CD4-positive, alpha-beta T cell treated with Interferon gamma for 1 hour (primary cell): ENCODE data around the gene TBCD.

Source experiments
- DNase-seq: peaks from one replicate; pipeline ENCODE4 v3.0.0-alpha.2; 2020

The TBCD gene

DNA sequence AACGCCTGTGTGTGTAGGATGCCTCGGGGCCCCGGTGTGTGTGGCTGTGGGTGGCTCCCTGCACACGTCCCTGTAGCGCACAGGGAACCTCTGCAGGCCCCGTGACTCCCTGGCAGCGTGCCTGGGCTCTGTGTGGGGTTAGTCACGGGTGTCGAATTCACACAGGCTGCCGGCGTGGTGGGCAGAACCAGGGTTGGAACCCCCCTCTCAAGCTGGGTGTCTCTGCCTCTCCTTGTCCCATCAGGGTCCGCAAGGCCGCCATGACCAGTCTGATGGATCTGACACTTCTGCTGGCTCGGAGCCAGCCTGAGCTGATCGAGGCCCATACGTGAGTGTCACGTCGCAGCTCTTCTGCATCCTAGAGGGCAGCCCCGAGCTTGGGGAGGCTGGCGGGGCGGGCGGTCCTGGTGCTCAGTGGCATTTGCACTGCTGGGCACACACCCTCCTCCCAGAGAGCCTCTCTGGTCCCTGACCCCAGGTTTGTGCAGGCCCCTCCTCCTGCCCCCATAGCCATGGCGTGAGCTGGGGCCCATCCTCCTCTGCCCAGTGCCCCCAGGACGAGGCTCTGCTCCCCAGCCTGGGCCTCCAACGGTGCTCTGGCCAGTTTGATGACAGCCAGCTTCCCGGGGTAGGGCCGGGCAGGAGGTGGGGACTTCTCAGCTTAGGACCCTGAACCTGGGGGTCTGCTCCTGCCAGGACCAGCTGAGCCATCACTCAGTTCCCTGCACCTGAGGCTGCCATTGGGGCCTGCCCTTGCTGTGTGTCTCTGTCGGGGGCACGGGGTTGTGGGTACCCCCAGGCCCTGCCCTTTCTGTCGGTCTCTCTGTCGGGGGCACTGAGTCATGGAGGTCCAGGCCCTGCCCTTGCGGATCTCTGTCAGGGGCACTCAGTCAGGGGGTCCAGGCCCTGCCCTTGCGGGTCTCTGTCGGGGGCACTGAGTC, 176.1 kb downstream of the TBCD start:
- DNase-seq = no peak

DNA sequence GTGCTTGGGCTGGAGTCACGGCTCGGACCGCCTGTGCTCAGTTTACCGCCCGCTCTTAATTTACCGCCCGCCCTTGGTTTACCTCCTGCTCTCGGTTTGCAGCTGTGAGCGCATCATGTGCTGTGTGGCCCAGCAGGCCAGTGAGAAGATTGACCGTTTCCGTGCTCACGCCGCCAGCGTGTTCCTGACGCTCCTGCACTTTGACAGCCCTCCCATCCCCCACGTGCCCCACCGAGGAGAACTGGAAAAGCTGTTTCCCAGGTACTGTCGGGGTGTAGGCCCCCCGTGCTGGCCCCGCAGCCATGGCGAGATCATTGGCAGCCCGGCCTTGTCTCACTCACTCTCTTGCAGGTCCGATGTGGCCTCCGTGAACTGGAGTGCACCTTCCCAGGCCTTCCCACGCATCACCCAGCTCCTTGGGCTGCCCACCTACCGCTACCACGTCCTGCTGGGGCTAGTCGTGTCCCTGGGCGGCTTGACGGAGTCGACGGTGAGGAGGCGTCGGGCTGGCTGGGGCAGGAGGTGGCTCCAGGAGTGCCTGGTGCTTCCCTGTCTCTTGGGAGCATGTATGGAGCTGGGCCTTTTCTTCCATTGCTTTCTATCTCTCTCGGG, 177.3 kb downstream of the TBCD start:
- DNase-seq = no peak

DNA sequence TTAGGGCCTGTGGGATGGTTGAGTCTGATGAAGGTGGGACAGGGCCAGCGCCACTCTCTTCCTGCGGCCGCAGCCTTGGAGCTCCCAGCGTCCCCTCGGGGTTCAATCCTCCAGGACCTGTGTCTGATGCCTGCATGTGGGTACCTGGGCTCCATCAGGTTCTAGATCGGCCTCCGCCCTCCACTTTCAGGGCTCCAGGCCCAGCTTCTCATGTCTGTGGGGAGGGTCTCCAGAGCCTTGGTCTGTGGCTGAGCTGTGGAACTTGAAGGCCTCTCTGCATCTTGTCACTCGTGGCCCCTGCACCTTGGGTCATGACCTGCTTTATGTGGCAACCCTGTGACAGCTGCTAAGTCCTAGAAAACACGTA, 177.8 kb downstream of the TBCD start:
- DNase-seq = no peak

DNA sequence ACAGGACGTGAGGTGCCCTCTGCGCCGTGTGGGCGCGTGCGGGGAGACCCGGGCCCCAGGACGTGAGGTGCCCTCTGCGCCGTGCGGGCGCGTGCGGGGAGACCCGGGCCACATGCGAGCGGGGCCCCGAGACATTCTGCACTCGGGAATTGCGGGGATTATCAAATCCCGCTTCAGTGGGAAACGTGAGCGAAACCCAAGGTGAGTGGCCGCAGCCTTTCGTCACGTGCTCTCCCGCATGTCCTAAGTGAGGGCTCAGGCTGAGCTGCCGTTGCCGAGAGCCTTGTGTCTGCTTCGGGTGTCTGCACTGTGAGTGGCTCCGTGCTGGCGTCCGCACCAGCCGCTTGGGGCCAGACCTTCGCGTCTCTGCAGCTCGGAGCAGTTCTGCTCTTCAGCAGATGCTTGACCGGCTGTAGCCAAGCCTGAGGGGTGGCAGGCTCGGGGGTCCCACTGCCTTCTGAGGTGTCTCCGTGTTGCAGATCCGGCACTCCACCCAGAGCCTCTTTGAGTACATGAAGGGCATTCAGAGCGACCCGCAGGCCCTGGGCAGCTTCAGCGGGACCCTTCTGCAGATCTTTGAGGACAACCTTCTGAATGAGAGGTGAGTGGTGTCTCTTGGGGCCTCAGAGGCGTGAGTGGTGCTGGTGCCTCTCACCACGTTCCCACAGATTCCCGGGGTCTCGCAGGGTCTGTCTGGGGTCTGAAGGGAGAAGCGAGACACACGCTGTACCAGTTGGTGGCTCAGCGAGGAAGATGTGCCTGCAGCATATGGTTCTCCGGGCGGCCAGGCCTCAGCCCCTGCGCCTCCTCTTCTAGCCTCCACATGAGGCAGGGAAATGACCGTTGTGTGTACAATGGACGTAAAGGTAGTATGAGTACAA, 178.4 kb downstream of the TBCD start:
- DNase-seq = no peak

DNA sequence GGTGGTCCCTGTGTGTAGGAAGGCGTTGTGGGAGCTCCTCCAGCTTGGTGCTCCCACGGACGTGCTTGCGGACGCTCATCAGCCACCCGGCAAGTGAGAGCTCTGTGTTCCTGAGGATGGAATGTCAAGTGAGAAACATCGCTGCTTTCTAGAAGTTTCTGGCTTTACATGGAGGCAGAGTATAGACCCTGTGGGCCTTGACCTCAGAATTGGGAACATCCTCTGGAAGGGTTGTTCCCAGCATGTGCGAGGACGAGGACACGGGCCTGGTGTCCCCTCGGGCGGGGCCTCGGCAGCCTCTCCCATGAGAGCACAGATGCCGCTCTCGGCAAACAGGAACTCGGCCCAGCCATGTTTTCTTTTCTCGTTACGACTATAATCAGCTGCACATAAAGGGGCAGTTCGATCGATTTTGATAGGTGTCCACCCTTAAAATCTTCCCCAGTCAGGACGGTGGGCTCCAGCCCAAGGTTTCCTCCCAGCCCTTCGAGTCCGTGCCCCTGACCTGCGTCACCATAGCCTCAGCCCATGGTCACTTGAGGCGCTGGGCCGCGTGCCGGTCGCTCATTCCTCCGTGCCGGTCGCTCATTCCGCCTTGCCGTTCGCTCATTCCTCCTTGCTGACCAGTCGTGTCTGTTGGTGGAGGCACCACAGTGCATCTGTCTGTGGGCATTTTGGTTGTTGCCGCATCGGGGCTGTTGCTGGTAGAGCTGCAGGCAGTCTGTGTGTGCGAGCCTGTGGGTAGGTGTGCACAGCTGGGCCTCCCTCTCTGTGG, 179.2 kb downstream of the TBCD start:
- DNase-seq = no peak

DNA sequence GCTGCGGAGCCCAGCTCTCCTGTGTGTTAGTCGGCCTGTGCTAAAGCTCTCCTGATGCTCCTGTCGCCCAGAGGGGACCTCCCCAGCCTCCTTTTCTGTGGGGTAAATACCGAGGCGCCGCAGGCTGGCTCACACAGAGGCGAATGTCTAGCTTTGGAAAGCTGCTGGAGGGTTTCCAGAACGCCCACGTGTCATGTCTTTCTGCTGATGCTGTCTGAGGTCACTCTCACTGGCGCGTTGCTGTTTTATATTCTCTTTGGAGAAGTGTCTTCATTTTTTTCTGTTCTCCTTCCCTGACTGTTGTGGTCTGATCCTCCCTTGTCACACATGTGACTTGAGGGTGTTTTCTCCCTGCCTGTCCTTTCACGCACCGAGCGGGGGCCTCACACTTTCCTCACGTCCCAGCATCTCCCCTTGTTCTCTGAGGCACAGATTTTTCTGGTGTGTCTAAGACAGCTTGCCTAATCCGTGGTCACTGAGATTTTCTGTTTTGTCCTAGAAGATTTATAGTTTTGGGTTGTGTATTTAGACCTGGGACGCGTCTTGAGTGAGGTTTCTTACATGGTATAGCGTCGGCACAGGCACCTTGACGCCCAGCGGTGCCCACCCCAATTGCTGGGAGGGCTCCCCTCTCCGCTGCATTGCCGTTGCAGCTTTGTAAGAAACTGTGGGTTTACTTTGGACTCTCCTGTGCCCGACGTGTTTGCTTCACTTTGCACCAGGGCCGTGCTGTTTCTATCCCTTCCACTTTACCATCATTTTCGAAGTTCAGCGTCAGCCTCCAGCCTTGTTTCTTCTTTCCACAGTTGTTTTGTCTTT, 180.0 kb downstream of the TBCD start:
- DNase-seq = no peak

DNA sequence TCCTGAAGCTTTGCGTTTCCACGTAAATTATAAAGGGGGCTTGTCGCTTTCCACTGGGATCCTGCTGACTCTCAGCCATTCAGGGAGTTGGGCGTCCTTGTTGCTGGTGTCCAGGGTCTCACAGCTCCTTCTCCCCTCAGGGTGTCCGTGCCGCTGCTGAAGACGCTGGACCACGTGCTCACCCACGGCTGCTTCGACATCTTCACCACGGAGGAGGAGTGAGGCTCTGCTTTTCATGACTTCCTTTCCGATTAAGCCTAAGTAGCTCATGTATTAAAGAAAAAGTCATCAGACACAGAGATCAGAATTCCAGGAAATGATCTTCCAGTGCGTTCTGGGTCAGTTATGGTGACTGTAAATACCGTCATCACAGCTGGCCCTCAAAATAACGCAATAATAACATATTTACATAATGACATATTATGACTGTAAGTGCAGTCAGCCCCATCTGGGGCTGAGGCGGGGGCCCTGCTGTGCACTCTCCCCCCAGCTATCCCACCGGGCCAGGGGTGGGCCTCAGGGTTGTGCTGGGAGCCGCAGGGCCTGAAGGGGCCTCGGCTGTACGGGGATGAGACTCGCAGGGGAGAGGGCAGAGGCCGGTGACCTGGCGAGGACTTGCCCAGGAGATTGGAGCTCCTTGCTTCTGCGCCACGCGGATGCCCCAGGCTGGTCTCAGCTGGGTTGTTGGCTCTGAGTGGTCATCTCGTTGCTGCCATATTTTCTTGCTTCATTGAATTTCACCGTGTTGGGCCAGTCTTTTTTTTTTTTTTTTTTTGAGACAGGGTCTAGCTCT, 180.8 kb downstream of the TBCD start:
- no peak for DNase-seq

DNA sequence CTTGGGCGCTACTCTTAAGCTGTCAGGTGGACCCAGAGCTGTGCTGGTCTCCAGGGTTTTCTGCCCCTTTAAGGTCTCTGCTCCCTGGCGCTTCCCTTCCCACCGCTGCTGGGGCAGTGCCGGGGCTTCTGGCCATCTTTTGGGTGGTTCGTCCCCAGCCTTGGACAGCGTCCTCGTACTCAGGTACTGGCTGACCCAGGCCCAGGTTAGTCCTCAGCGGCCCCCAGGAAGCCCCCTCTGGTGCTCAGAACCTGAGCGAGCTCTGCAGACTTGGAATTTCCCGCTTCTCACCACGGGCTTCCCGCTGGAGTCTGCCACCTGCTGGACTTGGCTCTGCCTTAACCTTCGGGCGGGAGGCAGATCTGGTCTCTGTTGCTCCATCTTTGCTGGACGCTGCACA, 182.0 kb downstream of the TBCD start:
- DNase-seq = no peak

DNA sequence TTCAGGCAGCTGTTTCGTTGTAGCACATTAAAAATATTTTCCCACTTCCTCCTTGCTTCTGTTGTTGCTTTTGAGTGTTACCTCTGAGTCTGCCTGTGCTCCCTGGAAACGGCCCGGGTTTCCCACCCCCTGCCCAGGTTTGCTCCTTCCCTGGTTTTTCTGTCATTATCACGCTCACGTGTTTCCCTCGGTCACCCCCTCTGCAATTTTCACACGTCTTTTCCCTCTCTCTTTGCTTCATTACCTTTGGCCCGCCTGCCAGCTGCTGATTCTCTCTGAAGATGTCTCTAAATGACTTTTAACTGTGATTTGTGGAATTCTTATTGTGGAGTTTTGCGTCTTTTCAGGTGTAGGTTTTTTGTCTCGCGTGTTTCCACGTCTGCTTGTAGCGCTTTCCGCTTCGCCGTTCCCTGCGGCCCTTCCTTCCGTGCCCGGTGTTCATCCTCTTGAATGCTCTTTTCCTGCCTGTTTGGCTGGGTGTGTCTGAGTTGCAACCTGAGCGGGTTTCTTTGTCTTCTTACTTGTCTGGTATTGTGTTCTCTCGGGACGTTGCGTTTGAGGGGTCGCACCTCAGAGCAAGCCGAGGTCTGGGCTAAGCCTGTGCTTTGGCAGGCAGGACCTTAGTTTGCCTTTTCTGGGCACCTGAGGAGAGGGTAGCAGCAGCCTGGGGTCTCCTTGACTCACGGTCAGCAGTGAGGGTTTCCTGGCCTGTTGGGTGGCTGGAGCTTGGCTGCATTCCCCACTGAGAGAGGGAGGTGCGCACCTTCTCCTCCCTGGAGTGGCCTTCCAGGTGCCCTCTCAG, 184.3 kb downstream of the TBCD start:
- no peak for DNase-seq

DNA sequence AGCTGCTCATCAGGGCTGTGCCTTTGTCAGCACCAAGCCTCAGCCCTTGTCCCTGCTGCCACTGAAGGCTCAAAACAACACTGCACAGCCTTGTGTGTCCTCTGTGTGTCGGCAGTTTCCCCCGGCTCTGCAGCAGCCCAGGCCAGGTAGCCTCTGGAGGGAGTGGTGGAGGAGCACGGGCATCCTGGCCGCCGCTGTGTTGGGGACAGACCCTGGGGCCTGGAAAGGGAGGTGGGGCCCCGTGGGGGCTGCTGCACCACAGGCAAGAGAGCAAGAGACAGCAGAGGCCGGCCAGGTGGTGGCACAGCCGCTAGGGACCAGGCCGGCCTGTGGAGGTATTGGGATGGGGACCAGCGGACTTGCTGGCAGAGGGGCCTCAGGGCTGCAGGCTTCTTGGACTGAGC, 184.9 kb downstream of the TBCD start:
- no peak for DNase-seq

DNA sequence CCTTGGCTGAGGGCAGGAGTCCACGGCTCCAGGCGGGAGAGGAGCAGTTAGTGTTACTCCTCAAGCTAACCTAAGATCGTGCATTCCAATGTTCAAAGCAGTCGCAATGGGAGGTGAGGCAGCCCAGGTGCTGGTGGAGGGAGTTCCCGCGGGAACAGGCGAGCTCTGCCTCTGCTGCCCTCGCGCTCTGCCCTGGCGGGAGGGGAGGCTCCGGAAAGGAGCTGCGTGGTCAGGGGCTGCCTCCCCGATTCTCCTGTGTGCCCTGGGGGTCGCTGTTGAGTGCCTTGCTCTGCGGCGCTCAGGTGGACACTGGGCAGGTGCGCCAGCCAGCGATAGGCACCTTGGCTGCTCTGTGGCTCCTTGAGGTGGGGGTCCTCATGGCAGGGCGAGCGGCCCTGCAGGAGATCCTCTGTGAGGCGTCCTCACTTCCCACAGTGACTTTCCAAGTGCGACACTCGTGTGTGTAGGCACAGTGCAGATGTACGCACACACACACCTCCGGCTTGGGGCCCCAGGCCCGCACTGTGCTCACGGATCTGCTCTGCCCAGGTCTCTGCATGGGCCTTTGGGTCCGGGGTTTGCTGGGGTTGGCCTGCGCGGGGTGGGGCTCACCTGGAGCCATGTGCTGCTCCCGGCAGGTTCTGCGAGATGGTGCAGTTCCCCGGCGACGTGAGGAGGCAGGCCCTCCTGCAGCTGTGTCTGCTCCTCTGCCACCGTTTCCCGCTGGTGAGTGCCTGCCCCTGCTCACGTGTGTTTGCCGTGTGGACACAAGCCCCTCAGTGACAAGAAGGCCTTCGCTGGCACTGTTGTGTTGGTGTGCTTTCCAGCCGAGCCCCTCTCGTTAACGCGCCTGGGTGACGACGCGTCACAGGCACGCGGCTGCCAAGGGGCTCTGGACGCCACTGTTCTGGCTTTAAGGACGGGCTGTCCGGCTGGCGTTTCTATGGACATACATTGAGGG, 185.8 kb downstream of the TBCD start:
- no peak for DNase-seq

DNA sequence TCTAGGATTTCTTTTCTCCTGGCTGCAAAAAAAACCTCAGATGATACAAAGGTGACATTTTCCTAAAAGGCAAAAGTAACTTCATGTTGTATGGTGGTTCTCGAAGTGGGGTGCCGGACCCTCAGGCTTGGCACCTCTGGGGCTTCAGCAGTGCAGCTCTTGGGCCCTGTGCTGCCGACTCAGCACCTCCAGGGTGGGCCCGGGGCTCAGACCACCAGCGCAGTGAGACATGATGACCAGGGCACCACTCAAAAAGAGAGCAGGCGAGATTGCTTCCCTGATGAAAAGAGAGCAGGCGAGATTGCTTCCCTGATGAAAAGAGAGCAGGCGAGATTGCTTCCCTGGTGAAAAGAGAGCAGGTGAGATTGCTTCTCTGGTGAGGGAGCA, 186.6 kb downstream of the TBCD start:
- DNase-seq = no peak

DNA sequence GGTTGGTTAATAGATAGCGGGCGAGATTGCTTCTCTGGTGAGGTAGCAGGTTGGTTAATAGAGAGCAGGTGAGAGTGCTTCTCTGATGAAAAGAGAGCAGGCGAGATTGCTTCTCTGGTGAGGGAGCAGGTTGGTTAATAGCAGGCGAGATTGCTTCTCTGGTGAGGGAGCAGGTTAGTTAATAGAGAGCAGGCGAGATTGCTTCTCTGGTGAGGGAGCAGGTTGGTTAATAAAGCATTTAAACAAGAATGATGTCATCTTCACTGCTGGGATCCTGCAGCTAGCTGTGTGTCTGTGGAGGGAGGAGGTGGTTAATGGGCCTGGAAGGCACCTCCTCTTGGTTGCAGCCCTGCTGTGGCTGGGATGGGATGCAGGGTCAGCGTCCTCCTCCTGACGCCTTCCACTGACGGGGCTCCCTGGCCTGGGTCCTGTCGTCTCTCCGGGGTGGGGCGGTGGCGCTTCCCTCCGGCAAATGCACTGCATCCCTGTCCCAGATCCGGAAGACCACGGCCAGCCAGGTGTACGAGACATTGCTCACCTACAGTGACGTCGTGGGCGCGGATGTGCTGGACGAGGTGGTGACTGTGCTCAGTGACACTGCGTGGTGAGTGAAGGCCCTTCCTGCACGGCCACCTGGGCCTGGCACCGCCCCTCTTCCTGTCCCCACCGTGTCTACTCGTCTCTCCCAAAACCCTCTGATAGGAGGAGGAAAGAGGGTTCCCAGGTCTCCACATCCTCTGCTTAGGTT, 187.2 kb downstream of the TBCD start:
- DNase-seq = no peak

DNA sequence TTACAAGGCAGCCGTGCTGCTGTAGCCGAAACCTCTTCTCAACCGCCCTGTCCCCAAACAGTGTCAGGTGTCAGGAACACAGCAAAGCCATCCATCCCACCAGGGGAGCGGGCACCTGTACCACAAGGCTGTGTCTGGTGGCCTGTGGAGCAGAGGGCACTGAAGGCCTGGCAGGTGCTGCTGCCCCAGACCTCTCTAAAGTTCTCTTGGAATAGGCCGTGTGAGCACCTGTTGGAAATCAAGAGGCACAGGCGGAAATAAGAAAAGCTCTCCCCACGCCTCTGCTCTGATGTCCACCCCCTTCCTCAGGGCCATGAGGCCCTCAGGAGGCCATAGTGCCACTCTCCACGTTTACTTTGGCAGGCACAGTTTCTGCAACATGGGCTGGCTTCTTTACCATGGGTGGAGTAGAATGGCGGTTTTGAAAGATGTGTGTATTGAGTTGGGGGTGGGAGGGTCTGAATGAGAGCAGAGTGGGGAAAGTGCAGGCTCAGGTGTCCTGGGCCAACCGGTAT, 187.8 kb downstream of the TBCD start:
- DNase-seq = no peak

DNA sequence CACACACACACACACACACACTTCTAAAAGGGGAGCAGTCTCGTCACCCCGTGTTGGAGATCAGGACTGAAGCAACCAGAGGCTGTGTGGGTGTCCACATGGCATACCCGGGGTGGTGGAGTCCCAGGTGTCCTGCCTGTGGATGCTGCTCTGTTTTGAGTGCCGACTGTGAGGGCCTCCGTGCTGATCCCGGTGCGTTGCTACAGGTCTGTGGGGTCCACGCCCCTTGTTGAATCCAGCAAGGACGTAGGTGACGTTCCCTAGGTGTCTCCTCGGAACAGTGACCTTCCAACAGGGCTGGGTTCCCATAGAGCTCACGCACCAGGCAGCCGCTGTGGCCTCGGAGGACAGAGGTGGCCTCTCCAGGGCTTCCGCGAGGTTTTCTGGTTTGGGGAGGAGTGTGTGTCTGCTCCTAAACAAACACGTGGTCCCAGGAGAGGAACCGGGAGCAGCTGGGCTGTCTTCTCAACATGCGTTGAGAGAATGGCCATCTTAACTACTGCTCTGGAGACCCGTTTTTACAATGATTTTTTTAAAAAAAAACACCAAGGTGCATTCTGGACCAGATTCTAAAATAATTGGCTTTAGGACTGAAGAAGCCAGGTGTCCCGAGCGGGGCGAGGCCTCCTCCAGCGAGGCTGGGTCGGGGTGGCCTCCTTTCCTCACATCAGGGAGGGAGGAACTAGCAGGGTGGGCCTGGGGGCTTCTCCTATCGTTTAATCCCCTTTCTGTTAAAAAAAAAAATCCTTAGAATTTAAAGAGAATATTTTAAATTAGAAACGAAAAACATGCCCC, 188.6 kb downstream of the TBCD start:
- no peak for DNase-seq

DNA sequence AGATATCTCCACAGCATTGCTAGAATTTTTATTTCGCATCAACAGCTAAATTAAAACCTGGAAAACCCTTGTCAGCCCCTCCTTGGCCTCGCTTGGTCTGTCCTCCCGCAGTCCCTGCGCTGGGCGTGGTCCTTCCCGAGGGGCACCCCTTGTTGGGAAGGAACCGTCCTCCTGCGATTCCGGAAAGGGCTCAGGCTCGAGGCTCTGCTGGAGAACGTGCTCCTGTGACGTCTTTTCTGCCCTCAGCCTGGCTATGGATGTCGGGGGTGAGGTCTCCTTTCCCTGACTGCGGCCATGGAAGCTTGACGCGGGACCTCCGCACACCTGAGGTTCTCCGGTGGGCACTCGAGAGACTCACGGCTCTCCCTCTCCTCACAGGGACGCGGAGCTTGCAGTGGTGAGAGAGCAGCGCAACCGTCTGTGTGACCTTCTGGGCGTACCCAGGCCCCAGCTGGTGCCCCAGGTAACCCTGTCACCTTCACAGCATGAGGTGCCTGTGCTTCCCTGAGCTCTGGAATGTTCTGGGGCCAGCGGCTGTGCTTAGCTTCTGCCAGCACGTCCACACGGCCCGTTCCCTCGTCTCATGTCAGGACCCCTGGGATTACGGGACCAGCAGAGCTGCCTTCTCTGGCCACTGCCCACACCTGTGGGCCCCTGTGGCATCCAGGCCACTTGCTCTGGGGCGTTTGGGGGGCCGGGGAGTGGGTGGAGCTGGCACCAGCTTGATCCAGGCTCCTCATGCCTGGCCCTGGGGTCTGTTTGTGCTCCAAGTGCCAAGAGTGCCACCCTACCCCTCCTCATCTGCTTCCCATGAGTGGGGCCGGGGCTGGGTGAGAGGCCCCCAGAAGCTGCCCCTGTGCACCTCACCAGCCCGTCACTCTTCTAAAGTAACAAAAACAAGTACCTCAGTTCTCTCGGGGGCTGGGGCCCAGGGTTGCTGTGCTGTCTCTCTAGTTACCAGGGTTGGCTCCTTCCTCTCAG, 189.4 kb downstream of the TBCD start:
- DNase-seq = no peak
